ENCODE measurements around the gene KDM4C.
"Not testable (repeated sequence)": the region's sequence is repeated elsewhere in the genome, so short reads cannot be mapped to it uniquely, and the experiment has no call there.

Gene KDM4C

DNA sequence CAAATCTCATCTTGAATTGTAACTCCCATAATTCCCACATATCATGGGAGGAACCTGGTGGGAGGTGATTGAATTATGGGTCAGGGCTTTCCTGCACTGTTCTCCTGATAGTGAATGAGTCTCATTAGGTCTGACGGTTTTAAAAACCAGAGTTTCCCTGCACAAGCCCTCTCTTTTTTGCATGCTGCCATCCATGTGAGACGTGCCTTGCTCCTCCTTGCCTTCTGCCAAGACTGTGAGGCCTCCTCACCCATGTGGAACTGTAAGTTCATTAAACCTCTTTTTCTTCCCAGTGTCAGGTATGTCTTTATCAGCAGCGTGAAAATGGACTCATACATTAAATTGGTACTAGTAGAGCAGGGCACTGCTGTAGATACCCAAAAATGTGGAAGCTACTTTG lies 22.4 kb upstream of the KDM4C start:
- no peak overlapping the region for H3K4me3 ChIP-seq (ENCODE audit: low read depth, low read length)
- DNase-seq (ENCODE audit: low read depth, low spot score) = no peak
- ChIA-PET POLR2A (no interaction called here), CTCF (no interaction called here)
- TF ChIP-seq, protein P1, sequence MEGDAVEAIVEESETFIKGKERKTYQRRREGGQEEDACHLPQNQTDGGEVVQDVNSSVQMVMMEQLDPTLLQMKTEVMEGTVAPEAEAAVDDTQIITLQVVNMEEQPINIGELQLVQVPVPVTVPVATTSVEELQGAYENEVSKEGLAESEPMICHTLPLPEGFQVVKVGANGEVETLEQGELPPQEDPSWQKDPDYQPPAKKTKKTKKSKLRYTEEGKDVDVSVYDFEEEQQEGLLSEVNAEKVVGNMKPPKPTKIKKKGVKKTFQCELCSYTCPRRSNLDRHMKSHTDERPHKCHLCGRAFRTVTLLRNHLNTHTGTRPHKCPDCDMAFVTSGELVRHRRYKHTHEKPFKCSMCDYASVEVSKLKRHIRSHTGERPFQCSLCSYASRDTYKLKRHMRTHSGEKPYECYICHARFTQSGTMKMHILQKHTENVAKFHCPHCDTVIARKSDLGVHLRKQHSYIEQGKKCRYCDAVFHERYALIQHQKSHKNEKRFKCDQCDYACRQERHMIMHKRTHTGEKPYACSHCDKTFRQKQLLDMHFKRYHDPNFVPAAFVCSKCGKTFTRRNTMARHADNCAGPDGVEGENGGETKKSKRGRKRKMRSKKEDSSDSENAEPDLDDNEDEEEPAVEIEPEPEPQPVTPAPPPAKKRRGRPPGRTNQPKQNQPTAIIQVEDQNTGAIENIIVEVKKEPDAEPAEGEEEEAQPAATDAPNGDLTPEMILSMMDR (IDR thresholded peaks at IDR 0.05; ENCODE audit: insufficient read depth, low read length, missing control alignments) = no peak

DNA sequence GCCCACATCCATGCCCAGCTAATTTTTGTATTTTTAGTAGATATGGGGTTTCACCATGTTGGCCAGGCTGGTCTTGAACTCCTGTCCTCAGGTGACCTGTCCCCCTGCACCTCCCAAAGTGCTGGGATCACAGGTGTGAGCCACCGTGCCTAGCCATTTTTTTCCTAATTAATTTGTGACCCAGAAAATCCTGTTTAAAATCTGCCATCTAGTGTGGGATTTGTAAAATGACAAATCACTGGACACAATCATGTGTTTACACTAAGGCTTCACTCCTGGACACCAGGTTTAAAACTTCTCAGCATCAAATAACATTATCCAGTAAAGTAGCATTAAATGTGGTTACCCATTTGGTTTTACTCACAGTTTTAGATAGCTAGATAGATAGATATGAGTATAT lies 18.6 kb upstream of the KDM4C start:
- ChIA-PET CTCF (interaction anchor here (0.6 to 2.7 kb wide), 14 partner anchors 11 to 387 kb away, joined by 3 to 34 read pairs (median 4); partner anchors contain the start of gene KDM4C), POLR2A (no interaction called here)
- TF ChIP-seq, protein P1 (IDR thresholded peaks at IDR 0.05; ENCODE audit: insufficient read depth, low read length, missing control alignments) = peak; percentile 5
- no peak for DNase-seq (ENCODE audit: low read depth, low spot score)
- no peak overlapping the region for H3K4me3 ChIP-seq (ENCODE audit: low read depth, low read length)

DNA sequence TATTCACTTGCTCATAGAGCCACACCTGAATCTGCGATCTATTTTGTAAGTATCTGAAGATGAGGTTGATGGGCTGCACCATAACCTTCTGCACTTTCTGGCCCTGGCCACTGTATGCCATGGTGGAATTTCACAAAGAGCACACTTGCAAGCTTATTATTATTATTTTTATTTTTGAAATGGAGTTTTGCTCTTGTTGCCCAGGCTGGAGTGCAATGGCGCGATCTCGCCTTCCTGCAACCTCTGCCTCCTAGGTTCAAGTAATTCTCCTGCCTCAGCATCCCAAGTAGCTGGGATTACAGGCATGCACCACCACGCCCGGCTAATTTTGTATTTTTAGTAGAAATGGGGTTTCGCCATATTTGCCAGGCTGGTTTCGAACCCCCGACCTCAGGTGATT lies 8.9 kb upstream of the KDM4C start:
- CTCF ChIA-PET = interaction anchor here (4.0 kb wide), 1 partner anchor 10 kb away, joined by 16 read pairs; no protein-coding TSS in a partner anchor
- POLR2A ChIA-PET; DNase-seq (ENCODE audit: low read depth, low spot score); H3K4me3 ChIP-seq (ENCODE audit: low read depth, low read length): not testable (repeated sequence)

DNA sequence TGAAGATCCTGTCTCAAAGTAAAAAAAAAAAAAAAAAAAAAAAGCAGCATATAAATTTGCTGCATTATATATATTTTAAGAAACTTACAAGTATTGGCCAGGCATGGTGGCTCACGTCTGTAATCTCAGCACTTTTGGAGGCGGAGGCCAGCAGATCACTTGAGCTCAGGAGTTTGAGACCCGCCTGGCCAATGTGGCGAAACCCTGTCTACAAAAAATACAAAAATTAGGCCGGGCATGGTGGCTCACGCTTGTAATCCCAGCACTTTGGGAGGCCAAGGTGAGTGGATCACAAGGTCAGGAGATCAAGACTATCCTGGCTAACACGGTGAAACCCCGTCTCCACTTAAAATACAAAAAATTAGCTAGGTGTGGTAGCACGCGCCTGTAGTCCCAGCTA lies 2.9 kb upstream of the KDM4C start:
- DNase-seq (ENCODE audit: low read depth, low spot score); POLR2A ChIA-PET; CTCF ChIA-PET; H3K4me3 ChIP-seq (ENCODE audit: low read depth, low read length): not testable (repeated sequence)

DNA sequence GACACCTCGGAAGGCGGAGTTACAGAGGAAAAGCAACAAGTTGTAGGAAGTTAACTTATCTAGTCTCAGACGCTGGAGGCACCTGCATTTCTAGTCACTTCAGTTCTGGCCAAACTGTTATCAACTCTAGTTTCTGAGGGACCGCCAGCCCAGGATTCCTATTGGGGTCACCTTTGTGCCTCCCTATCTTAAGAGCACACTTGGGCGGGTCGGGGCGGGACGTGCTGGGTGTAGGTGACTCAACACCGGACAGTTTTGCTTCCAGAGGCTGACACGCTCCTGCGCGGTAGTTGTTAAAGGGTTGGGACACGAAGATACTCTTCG lies 679 bp upstream of the KDM4C start:
- DNase-seq (ENCODE audit: low read depth, low spot score) = no peak
- POLR2A ChIA-PET = interaction anchor here (0.5 to 1.5 kb wide), 3 partner anchors 13 to 197 kb away, joined by 3 to 6 read pairs (median 4); no protein-coding TSS in a partner anchor
- H3K4me3 ChIP-seq (ENCODE audit: low read depth, low read length) = peak overlapping the region; percentile 91
- TF ChIP-seq, protein P1 (IDR thresholded peaks at IDR 0.05; ENCODE audit: insufficient read depth, low read length, missing control alignments) = no peak
- CTCF ChIA-PET = interaction anchor here (1.2 to 2.3 kb wide), 2 partner anchors 19 to 26 kb away, joined by 4 read pairs; no protein-coding TSS in a partner anchor

DNA sequence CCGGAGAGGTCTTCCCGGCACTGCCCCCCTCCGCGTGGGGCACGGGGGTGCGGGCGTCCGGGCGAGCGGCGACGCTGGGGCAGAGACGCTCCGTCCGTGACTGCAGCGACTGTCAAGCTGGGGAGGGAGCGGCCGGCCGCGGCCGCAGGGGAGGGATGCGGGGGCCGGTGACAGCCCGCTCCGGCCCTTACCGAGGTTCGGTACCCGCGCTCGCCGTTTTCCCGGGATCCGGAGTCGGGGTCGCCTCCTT lies 400 bp downstream of the KDM4C start:
- POLR2A ChIA-PET = interaction anchor here (1.0 kb wide), 1 partner anchor 14 kb away, joined by 3 read pairs; no protein-coding TSS in a partner anchor
- TF ChIP-seq, protein P1 (IDR thresholded peaks at IDR 0.05; ENCODE audit: insufficient read depth, low read length, missing control alignments) = no peak
- CTCF ChIA-PET = interaction anchor here (1.2 kb wide), 1 partner anchor 25 kb away, joined by 4 read pairs; no protein-coding TSS in a partner anchor
- DNase-seq (ENCODE audit: low read depth, low spot score) = no peak
- peak overlapping the region; percentile 91 for H3K4me3 ChIP-seq (ENCODE audit: low read depth, low read length)

DNA sequence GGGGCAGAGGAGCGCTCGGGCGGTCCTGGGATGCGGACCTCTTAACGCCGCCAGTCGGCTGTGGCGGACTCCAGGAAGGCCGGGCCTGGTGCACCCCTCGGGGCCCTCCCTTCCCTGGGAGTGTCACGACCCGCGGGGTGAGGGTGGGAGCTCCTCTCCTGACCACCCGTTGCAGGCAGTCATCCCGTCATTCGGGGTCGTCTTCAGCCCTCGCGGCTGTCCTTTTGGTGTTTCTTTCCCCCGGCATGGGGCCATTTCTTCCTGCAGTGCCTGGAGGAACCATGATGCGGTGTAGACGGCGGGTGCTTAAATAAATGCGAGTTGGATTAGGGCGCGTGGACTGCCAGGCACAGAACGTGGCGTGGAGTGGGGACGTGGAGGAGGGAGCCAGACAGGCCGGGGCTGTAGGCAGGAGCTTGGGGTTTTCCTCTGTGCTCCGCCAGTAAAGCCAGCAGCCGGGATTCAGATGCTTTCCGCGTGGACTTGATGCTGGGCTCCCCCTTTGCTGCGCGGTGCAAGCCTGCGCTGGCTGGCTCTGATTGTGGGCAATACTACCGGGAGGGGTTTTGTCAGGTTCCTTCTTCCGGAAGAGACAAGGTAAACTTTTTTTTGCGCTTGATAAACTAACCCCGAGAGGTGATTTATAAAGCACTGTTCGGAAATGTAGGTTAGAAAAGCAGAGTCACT lies 868 bp downstream of the KDM4C start:
- TF ChIP-seq, protein P1 (IDR thresholded peaks at IDR 0.05; ENCODE audit: insufficient read depth, low read length, missing control alignments) = no peak
- CTCF ChIA-PET = interaction anchor here (1.0 to 1.3 kb wide), 2 partner anchors 15 to 190 kb away, joined by 3 to 4 read pairs; no protein-coding TSS in a partner anchor
- H3K4me3 ChIP-seq (ENCODE audit: low read depth, low read length) = peak overlapping the region; percentile 91
- no peak for DNase-seq (ENCODE audit: low read depth, low spot score)
- POLR2A ChIA-PET = interaction anchor here (0.7 kb wide), 1 partner anchor 726 kb away, joined by 3 read pairs; no protein-coding TSS in a partner anchor

Data from AG04449 (cell line).